OCI-LY1 (cell line): Measurements from ENCODE around the gene DCAF12.

Experiments used
- EZH2 ChIP-seq: fragments of 200-600 bp; sonication (generic), shearing (Covaris generic); IDR thresholded peaks from 2 replicates; pipeline ENCODE4 v1.8.0; 2017; ENCODE audit warnings: borderline replicate concordance, mixed run types, mild to moderate bottlenecking, antibody characterized with exemption, low read length, moderate library complexity, mixed read lengths
- TF ChIP-seq, protein P1 (sequence below): fragments of 200-600 bp; sonication (generic), shearing (Covaris generic); IDR thresholded peaks from 2 replicates; pipeline ENCODE4 v1.5.1; 2017; ENCODE audit warnings: mild to moderate bottlenecking, antibody characterized with exemption, low read length, moderate library complexity, mixed read lengths

DNA sequence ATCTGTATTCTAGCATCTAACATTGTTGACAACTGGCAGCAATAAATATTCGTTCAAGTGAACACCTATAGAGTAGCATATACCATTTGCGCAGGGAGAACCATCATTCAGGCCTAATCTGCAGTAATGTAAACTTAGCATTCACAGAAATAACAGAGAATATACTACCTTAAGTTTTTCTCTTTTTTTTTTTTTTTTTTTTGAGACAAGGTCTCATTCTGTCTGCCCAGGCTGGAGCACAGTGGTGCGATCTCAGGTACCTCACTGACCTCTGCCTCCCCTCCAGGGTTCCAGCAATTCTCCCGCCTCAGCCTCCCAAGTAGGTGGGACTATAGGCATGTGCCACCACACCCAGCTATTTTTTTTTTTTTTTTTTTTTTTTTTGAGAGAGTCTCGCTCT is 89.9 kb downstream of the DCAF12 start:
- TF ChIP-seq EZH2, result no peak
- TF ChIP-seq, protein P1, sequence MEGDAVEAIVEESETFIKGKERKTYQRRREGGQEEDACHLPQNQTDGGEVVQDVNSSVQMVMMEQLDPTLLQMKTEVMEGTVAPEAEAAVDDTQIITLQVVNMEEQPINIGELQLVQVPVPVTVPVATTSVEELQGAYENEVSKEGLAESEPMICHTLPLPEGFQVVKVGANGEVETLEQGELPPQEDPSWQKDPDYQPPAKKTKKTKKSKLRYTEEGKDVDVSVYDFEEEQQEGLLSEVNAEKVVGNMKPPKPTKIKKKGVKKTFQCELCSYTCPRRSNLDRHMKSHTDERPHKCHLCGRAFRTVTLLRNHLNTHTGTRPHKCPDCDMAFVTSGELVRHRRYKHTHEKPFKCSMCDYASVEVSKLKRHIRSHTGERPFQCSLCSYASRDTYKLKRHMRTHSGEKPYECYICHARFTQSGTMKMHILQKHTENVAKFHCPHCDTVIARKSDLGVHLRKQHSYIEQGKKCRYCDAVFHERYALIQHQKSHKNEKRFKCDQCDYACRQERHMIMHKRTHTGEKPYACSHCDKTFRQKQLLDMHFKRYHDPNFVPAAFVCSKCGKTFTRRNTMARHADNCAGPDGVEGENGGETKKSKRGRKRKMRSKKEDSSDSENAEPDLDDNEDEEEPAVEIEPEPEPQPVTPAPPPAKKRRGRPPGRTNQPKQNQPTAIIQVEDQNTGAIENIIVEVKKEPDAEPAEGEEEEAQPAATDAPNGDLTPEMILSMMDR, result no peak
